ENCODE data around the gene REP15.

The REP15 gene

GRCh38 chr12:27672051-27672450, 24.2 kb upstream of the REP15 start:
- TF ChIP-seq POU2F2 (IDR thresholded peaks at IDR 0.05; ENCODE audit: low read depth, low read length) (no peak), SPI1 (IDR thresholded peaks at IDR 0.05; ENCODE audit: low read depth, low read length) (no peak), POLR2AphosphoS5 (IDR thresholded peaks at IDR 0.05; ENCODE audit: low read depth, low read length) (no peak)
- FAIRE-seq (no peak), DNase-seq (ENCODE audit: insufficient read length, low spot score) (no peak)

- TF ChIP-seq SPI1 (IDR thresholded peaks at IDR 0.05; ENCODE audit: low read depth, low read length), result no peak
- no peak for TF ChIP-seq POLR2AphosphoS5 (IDR thresholded peaks at IDR 0.05; ENCODE audit: low read depth, low read length)
- TF ChIP-seq TAF1 (IDR thresholded peaks at IDR 0.05; ENCODE audit: low read depth, low read length), result no peak
- TF ChIP-seq POU2F2 (IDR thresholded peaks at IDR 0.05; ENCODE audit: low read depth, low read length), result no peak
- FAIRE-seq (no peak), DNase-seq (ENCODE audit: insufficient read length, low spot score) (no peak)
Observed at GRCh38 chr12:27672643-27673042, 23.6 kb upstream of the REP15 start.

- FAIRE-seq, result no peak
Observed at GRCh38 chr12:27673101-27673718, 23.0 kb upstream of the REP15 start.

GRCh38 chr12:27674989-27675388, 21.3 kb upstream of the REP15 start:
- DNase-seq (ENCODE audit: insufficient read length, low spot score) (no peak), FAIRE-seq (peak; percentile 13)
- no peak for TF ChIP-seq TAF1 (IDR thresholded peaks at IDR 0.05; ENCODE audit: low read depth, low read length)
- no peak for TF ChIP-seq POU2F2 (IDR thresholded peaks at IDR 0.05; ENCODE audit: low read depth, low read length)
- TF ChIP-seq POLR2A (IDR thresholded peaks at IDR 0.05; ENCODE audit: low read depth, low read length), result no peak
- TF ChIP-seq POLR2AphosphoS5 (IDR thresholded peaks at IDR 0.05; ENCODE audit: low read depth, low read length), result no peak
- TF ChIP-seq PAX5 (IDR thresholded peaks at IDR 0.05; ENCODE audit: insufficient read depth, low read length, severe bottlenecking), result no peak
- no peak for TF ChIP-seq SPI1 (IDR thresholded peaks at IDR 0.05; ENCODE audit: low read depth, low read length)

More at GRCh38 chr12:27673101-27673718, 23.0 kb upstream of the REP15 start:
- no peak for TF ChIP-seq POLR2AphosphoS5 (IDR thresholded peaks at IDR 0.05; ENCODE audit: low read depth, low read length)
- TF ChIP-seq SPI1 (IDR thresholded peaks at IDR 0.05; ENCODE audit: low read depth, low read length), result no peak
- no peak for TF ChIP-seq POU2F2 (IDR thresholded peaks at IDR 0.05; ENCODE audit: low read depth, low read length)
- DNase-seq (ENCODE audit: insufficient read length, low spot score), result no peak

GRCh38 chr12:27680619-27681018, 15.6 kb upstream of the REP15 start:
- no peak for TF ChIP-seq POLR2AphosphoS5 (IDR thresholded peaks at IDR 0.05; ENCODE audit: low read depth, low read length)
- no peak for TF ChIP-seq PAX5 (IDR thresholded peaks at IDR 0.05; ENCODE audit: insufficient read depth, low read length, severe bottlenecking)
- no peak for TF ChIP-seq TAF1 (IDR thresholded peaks at IDR 0.05; ENCODE audit: low read depth, low read length)
- TF ChIP-seq POU2F2 (IDR thresholded peaks at IDR 0.05; ENCODE audit: low read depth, low read length), result no peak
- no peak for TF ChIP-seq POLR2A (IDR thresholded peaks at IDR 0.05; ENCODE audit: low read depth, low read length)
- TF ChIP-seq SPI1 (IDR thresholded peaks at IDR 0.05; ENCODE audit: low read depth, low read length), result no peak
- DNase-seq (ENCODE audit: insufficient read length, low spot score) (no peak), FAIRE-seq (no peak)

- FAIRE-seq (no peak), DNase-seq (ENCODE audit: insufficient read length, low spot score) (no peak)
- TF ChIP-seq TAF1 (IDR thresholded peaks at IDR 0.05; ENCODE audit: low read depth, low read length), result no peak
- TF ChIP-seq POLR2AphosphoS5 (IDR thresholded peaks at IDR 0.05; ENCODE audit: low read depth, low read length), result no peak
- TF ChIP-seq PAX5 (IDR thresholded peaks at IDR 0.05; ENCODE audit: insufficient read depth, low read length, severe bottlenecking), result no peak
- TF ChIP-seq POU2F2 (IDR thresholded peaks at IDR 0.05; ENCODE audit: low read depth, low read length), result no peak
- TF ChIP-seq SPI1 (IDR thresholded peaks at IDR 0.05; ENCODE audit: low read depth, low read length), result no peak
- TF ChIP-seq POLR2A (IDR thresholded peaks at IDR 0.05; ENCODE audit: low read depth, low read length), result no peak
Observed at GRCh38 chr12:27682534-27682933, 13.7 kb upstream of the REP15 start.

GRCh38 chr12:27685274-27685673, 11.0 kb upstream of the REP15 start:
- TF ChIP-seq TAF1 (IDR thresholded peaks at IDR 0.05; ENCODE audit: low read depth, low read length), result no peak
- TF ChIP-seq POU2F2 (IDR thresholded peaks at IDR 0.05; ENCODE audit: low read depth, low read length), result no peak
- no peak for TF ChIP-seq POLR2AphosphoS5 (IDR thresholded peaks at IDR 0.05; ENCODE audit: low read depth, low read length)
- no peak for TF ChIP-seq SPI1 (IDR thresholded peaks at IDR 0.05; ENCODE audit: low read depth, low read length)
- no peak for TF ChIP-seq POLR2A (IDR thresholded peaks at IDR 0.05; ENCODE audit: low read depth, low read length)
- no peak for TF ChIP-seq PAX5 (IDR thresholded peaks at IDR 0.05; ENCODE audit: insufficient read depth, low read length, severe bottlenecking)
- no peak for DNase-seq (ENCODE audit: insufficient read length, low spot score)
- FAIRE-seq, result no peak

- TF ChIP-seq POLR2A (IDR thresholded peaks at IDR 0.05; ENCODE audit: low read depth, low read length) (no peak), POU2F2 (IDR thresholded peaks at IDR 0.05; ENCODE audit: low read depth, low read length) (no peak), POLR2AphosphoS5 (IDR thresholded peaks at IDR 0.05; ENCODE audit: low read depth, low read length) (no peak), TAF1 (IDR thresholded peaks at IDR 0.05; ENCODE audit: low read depth, low read length) (no peak), PAX5 (IDR thresholded peaks at IDR 0.05; ENCODE audit: insufficient read depth, low read length, severe bottlenecking) (no peak), SPI1 (IDR thresholded peaks at IDR 0.05; ENCODE audit: low read depth, low read length) (no peak)
- DNase-seq (ENCODE audit: insufficient read length, low spot score), result no peak
- no peak for FAIRE-seq
Observed at GRCh38 chr12:27686147-27686546, 10.1 kb upstream of the REP15 start.

- FAIRE-seq, result no peak
- TF ChIP-seq PAX5 (IDR thresholded peaks at IDR 0.05; ENCODE audit: insufficient read depth, low read length, severe bottlenecking), result no peak
- TF ChIP-seq POLR2AphosphoS5 (IDR thresholded peaks at IDR 0.05; ENCODE audit: low read depth, low read length), result no peak
- TF ChIP-seq TAF1 (IDR thresholded peaks at IDR 0.05; ENCODE audit: low read depth, low read length), result no peak
- TF ChIP-seq POLR2A (IDR thresholded peaks at IDR 0.05; ENCODE audit: low read depth, low read length), result no peak
- no peak for TF ChIP-seq SPI1 (IDR thresholded peaks at IDR 0.05; ENCODE audit: low read depth, low read length)
- TF ChIP-seq POU2F2 (IDR thresholded peaks at IDR 0.05; ENCODE audit: low read depth, low read length), result no peak
- no peak for DNase-seq (ENCODE audit: insufficient read length, low spot score)
Observed at GRCh38 chr12:27688671-27689070, 7.6 kb upstream of the REP15 start.

- no peak for TF ChIP-seq POLR2AphosphoS5 (IDR thresholded peaks at IDR 0.05; ENCODE audit: low read depth, low read length)
- no peak for TF ChIP-seq PAX5 (IDR thresholded peaks at IDR 0.05; ENCODE audit: insufficient read depth, low read length, severe bottlenecking)
- no peak for TF ChIP-seq POLR2A (IDR thresholded peaks at IDR 0.05; ENCODE audit: low read depth, low read length)
- TF ChIP-seq SPI1 (IDR thresholded peaks at IDR 0.05; ENCODE audit: low read depth, low read length), result no peak
- TF ChIP-seq TAF1 (IDR thresholded peaks at IDR 0.05; ENCODE audit: low read depth, low read length), result no peak
- no peak for TF ChIP-seq POU2F2 (IDR thresholded peaks at IDR 0.05; ENCODE audit: low read depth, low read length)
- DNase-seq (ENCODE audit: insufficient read length, low spot score) (no peak), FAIRE-seq (no peak)
Observed at GRCh38 chr12:27689558-27690180, 6.6 kb upstream of the REP15 start.

Measured in GM12891 (cell line).